MM.1S (cell line): ENCODE data around the gene A3GALT2.

Source experiments
- DNase-seq: peaks from one replicate; pipeline ENCODE4 v3.0.0-alpha.2; 2015
- H2AFZ ChIP-seq: fragments of 300-600 bp; sonication (generic); 2 replicates; pipeline ENCODE4 v1.6.0; 2016; ENCODE audit warnings: antibody characterized with exemption, low read length
- H3F3A ChIP-seq: fragments of 300-600 bp; sonication (generic); 2 replicates; pipeline ENCODE4 v1.6.1; 2016; ENCODE audit warnings: mild to moderate bottlenecking, antibody characterized with exemption, low read length, moderate library complexity, mixed read lengths; ENCODE audit not compliant: insufficient read depth
- H3K27ac ChIP-seq: fragments of 300-600 bp; sonication (generic); 2 replicates; pipeline ENCODE4 v1.5.1; 2016; ENCODE audit warnings: mild to moderate bottlenecking, low read length
- H3K27me3 ChIP-seq: fragments of 300-600 bp; sonication (generic); replicated peaks from 2 replicates; pipeline ENCODE4 v1.6.0; 2016; ENCODE audit warnings: low read length; ENCODE audit not compliant: insufficient read depth
- H3K36me3 ChIP-seq: fragments of 300-600 bp; sonication (generic); replicated peaks from 2 replicates; pipeline ENCODE4 v1.6.1; 2016; ENCODE audit warnings: mild to moderate bottlenecking, low read length, mixed read lengths; ENCODE audit not compliant: insufficient read depth
- H3K4me1 ChIP-seq: fragments of 300-600 bp; sonication (generic); 2 replicates; pipeline ENCODE4 v1.6.1; 2016; ENCODE audit warnings: low read length, mixed read lengths
- H3K4me2 ChIP-seq: fragments of 300-600 bp; sonication (generic); 2 replicates; pipeline ENCODE4 v1.6.0; 2016; ENCODE audit warnings: low read depth, low read length
- H3K4me3 ChIP-seq: fragments of 300-600 bp; sonication (generic); 2 replicates; pipeline ENCODE4 v1.5.1; 2016; ENCODE audit warnings: low read length, mixed read lengths
- H3K79me2 ChIP-seq: fragments of 300-600 bp; sonication (generic); 2 replicates; pipeline ENCODE4 v1.6.1; 2016; ENCODE audit warnings: mixed run types, low read length, mixed read lengths
- H3K9ac ChIP-seq: fragments of 300-600 bp; sonication (generic); 2 replicates; pipeline ENCODE4 v1.6.1; 2016; ENCODE audit warnings: low read length, mixed read lengths
- H3K9me2 ChIP-seq: fragments of 300-600 bp; sonication (generic); replicated peaks from 2 replicates; pipeline ENCODE4 v1.6.1; 2016; ENCODE audit warnings: mild to moderate bottlenecking, low read length, mixed read lengths; ENCODE audit not compliant: insufficient read depth
- H3K9me3 ChIP-seq: fragments of 300-600 bp; sonication (generic); replicated peaks from 2 replicates; pipeline ENCODE4 v1.6.1; 2016; ENCODE audit warnings: mild to moderate bottlenecking, low read length, mixed read lengths; ENCODE audit not compliant: insufficient read depth
- H4K20me1 ChIP-seq: fragments of 300-600 bp; sonication (generic); 2 replicates; pipeline ENCODE4 v1.6.1; 2016; ENCODE audit warnings: mild to moderate bottlenecking, low read length, moderate library complexity, mixed read lengths; ENCODE audit not compliant: insufficient read depth
- EZH2 ChIP-seq: fragments of 300-600 bp; sonication (generic); optimal IDR thresholded peaks from 2 replicates; pipeline ENCODE3; 2017; ENCODE audit warnings: low read depth, mild to moderate bottlenecking, antibody characterized with exemption, low read length, mixed read lengths
- EZH2phosphoT487 ChIP-seq: fragments of 300-600 bp; sonication (generic); IDR thresholded peaks from 2 replicates; pipeline ENCODE4 v1.6.1; 2018; ENCODE audit warnings: antibody characterized with exemption, low read length
- TF ChIP-seq, protein P1 (sequence below): fragments of 300-600 bp; sonication (generic); IDR thresholded peaks from 2 replicates; pipeline ENCODE4 v1.5.1; 2016; ENCODE audit warnings: antibody characterized with exemption, low read length, mixed read lengths

The A3GALT2 gene

DNA sequence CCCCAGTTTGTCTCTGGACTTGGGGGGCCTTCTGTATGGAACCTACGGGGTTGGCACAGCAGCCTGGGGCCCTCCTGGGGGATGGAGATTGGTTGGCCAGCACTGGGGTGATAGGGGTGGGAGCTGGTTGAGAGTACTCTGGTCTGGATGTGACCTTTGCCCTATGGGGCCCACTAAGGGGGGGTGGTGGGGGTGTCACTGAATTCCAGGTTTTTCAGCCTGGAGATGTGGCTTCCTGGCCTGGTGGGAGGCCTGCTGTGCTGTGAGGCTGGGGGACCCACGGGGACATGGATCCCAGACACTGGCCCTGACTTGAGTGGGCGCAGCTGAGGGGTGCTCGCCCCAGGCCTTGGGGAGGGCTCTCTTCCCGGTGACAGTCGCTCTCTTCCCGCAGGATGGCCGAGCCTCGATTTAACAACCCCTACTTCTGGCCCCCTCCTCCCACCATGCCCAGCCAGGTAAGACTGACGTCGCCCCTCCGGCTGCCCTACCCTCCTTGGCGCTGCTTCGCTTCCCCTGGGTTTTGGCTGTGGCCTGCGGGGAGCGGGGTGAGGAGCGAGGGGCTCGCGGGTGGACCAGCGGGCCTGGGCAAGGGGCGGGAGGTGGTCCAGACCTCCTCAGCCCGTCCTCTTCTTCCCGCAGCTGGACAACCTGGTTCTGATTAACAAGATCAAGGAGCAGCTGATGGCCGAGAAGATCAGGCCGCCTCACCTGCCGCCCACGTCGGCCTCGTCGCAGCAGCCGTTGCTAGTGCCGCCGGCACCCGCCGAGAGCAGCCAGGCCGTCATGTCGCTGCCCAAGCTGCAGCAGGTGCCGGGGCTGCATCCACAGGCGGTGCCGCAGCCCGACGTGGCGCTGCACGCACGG, 45.0 kb downstream of the A3GALT2 start:
- H3K79me2 ChIP-seq, result no peaks in the 10 kb centered on the region
- H3K9me2 ChIP-seq, result no peaks in the 10 kb centered on the region
- no peaks in the 10 kb centered on the region for H3K27me3 ChIP-seq
- H3K9me3 ChIP-seq, result no peaks in the 10 kb centered on the region
- H3F3A ChIP-seq, result no peaks in the 10 kb centered on the region
- no peaks in the 10 kb centered on the region for H3K36me3 ChIP-seq
- H2AFZ ChIP-seq, result no peak overlapping the region
- no peaks in the 10 kb centered on the region for H3K4me1 ChIP-seq
- H4K20me1 ChIP-seq, result no peaks in the 10 kb centered on the region
- no peak for DNase-seq
- no peak overlapping the region for H3K4me2 ChIP-seq
- no peak overlapping the region for H3K9ac ChIP-seq
- no peak overlapping the region for H3K27ac ChIP-seq
- TF ChIP-seq EZH2 (no peak), EZH2phosphoT487 (no peak)
- TF ChIP-seq, protein P1, sequence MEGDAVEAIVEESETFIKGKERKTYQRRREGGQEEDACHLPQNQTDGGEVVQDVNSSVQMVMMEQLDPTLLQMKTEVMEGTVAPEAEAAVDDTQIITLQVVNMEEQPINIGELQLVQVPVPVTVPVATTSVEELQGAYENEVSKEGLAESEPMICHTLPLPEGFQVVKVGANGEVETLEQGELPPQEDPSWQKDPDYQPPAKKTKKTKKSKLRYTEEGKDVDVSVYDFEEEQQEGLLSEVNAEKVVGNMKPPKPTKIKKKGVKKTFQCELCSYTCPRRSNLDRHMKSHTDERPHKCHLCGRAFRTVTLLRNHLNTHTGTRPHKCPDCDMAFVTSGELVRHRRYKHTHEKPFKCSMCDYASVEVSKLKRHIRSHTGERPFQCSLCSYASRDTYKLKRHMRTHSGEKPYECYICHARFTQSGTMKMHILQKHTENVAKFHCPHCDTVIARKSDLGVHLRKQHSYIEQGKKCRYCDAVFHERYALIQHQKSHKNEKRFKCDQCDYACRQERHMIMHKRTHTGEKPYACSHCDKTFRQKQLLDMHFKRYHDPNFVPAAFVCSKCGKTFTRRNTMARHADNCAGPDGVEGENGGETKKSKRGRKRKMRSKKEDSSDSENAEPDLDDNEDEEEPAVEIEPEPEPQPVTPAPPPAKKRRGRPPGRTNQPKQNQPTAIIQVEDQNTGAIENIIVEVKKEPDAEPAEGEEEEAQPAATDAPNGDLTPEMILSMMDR, result no peak
- no peak overlapping the region for H3K4me3 ChIP-seq

DNA sequence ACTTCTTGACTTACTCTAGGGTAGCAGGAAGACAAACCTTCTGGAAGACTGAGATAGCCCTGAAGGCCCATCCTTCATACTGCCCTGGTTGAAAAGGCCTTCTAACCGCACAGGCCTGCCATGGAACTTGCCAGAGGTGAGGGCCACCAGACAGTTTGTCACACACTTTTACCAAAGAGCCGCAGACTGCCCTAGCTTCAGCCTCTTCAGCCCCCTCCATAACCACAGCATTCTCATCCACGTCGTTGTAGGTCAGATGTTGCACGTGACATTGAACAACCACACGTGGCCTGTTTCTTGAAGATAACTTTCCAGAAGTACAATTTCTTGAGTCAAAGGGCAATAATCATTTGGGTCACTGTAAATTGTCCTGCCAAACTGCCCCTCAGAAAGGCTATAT, 45.7 kb downstream of the A3GALT2 start:
- DNase-seq, result no peak
- Histone ChIP-seq H3K36me3 (no peaks in the 10 kb centered on the region), H3K79me2 (no peaks in the 10 kb centered on the region), H2AFZ (no peak overlapping the region), H3K27me3 (no peaks in the 10 kb centered on the region), H3K9me2 (no peaks in the 10 kb centered on the region), H3K4me3 (no peak overlapping the region), H3K27ac (no peak overlapping the region), H3K4me1 (no peaks in the 10 kb centered on the region), H3K9me3 (no peaks in the 10 kb centered on the region), H3K4me2 (no peak overlapping the region), H3F3A (no peaks in the 10 kb centered on the region), H4K20me1 (no peaks in the 10 kb centered on the region), H3K9ac (no peak overlapping the region)
- TF ChIP-seq, protein P1, result no peak
- no peak for TF ChIP-seq EZH2phosphoT487
- TF ChIP-seq EZH2, result no peak

DNA sequence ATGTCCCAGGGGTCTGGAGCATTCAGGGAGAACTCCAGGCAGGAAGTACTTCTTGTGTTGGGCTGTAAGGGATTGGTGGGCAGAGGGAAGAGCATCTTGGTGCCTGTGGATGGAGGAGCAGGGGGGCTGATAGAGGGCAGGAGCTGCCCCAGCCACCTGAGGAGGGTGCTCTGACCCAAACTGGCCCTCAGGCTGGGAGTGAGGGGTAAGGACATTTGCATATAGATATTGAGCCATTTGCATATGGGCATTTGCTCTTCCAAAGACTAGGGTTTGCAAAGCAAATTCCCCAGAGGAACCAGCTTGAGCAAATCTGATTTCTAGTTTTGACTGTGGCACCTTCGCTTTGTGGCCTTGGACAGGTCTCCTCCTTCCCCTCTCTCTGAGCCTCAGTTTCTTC, 46.5 kb downstream of the A3GALT2 start:
- Histone ChIP-seq H3K4me2 (no peak overlapping the region), H3K9ac (no peak overlapping the region), H3K27me3 (no peaks in the 10 kb centered on the region), H2AFZ (no peak overlapping the region), H3K79me2 (no peaks in the 10 kb centered on the region), H3F3A (no peaks in the 10 kb centered on the region), H3K27ac (no peak overlapping the region), H3K4me3 (no peak overlapping the region), H3K9me3 (no peaks in the 10 kb centered on the region), H3K9me2 (no peaks in the 10 kb centered on the region), H3K4me1 (no peaks in the 10 kb centered on the region), H3K36me3 (no peaks in the 10 kb centered on the region), H4K20me1 (no peaks in the 10 kb centered on the region)
- DNase-seq, result no peak
- TF ChIP-seq EZH2 (no peak), EZH2phosphoT487 (no peak)
- TF ChIP-seq, protein P1, result no peak
